A549 (cell line): ENCODE results near the gene WNT9A. TPM values are rescaled to one million over a fixed set of nuclear protein-coding genes. Genes with fewer than 3 reads are reported as not detected.

Experiments
- ATAC-seq, 2 experiments: fragments of 200-7000 bp in 1 of 2; fragments of >200 bp in 1 of 2; cut with Nextera tagmentation in 1 of 2; cut with Tn5 transposase in 1 of 2; 3 replicates each; pipeline versions ENCODE4 v1.8.0 to v1.9.1; 2018 to 2020; ENCODE audit warnings: mild to moderate bottlenecking in 1 of 2, moderate library complexity in 1 of 2
- CTCF ChIA-PET: fragments of 300-600 bp; sonication (Branson Sonifier 250); formaldehyde crosslinking; extraction: SDS; loops from one replicate; lab custom pipeline; 2021; ENCODE audit warnings: antibody characterized with exemption, inconsistent platforms; lab: Yijun Ruan, JAX
- POLR2A ChIA-PET: fragments of 350-600 bp; formaldehyde crosslinking; extraction: SDS; loops from one replicate; lab custom pipeline; 2021; ENCODE audit warnings: antibody characterized with exemption, inconsistent platforms; lab: Yijun Ruan, JAX
- DNase-seq, 2 experiments: peaks; one replicate each; pipeline versions ENCODE4 v3.0.0 to v3.0.0-alpha.2; 2011 to 2016; ENCODE audit warnings: low read depth in 1 of 2, low spot score in 1 of 2
- FAIRE-seq: peaks from 2 replicates; lab custom pipeline; 2011; peaks lifted over from hg19 to GRCh38; lab: Jason Lieb, UNC
- H3K27ac ChIP-seq, 2 experiments: fragments of >200 bp; sonication (Bioruptor Twin); formaldehyde crosslinking; 3 replicates each; pipeline ENCODE4 v1.5.1; 2016 to 2017
- H3K4me1 ChIP-seq: fragments of >200 bp; sonication (Bioruptor Twin); formaldehyde crosslinking; 3 replicates; pipeline ENCODE4 v1.6.1; 2016
- H3K4me2 ChIP-seq: fragments of >200 bp; sonication (Bioruptor Twin); formaldehyde crosslinking; 3 replicates; pipeline ENCODE4 v1.6.1; 2016
- H3K4me3 ChIP-seq: fragments of >200 bp; sonication (Bioruptor Twin); formaldehyde crosslinking; 3 replicates; pipeline ENCODE4 v1.5.1; 2016
- H3K9me3 ChIP-seq: fragments of >200 bp; sonication (Bioruptor Twin); formaldehyde crosslinking; 3 replicates; pipeline ENCODE4 v1.6.1; 2016
- ATOH8 ChIP-seq: fragments of 250-450 bp; sonication (Bioruptor Pico); IDR thresholded peaks from 2 replicates; pipeline ENCODE4 v1.5.0; 2020; ENCODE audit warnings: low read depth, mild to moderate bottlenecking, moderate library complexity
- CBX2 ChIP-seq: fragments of 200-600 bp; sonication (generic); IDR thresholded peaks from 2 replicates; pipeline ENCODE4 v1.6.1; 2016; ENCODE audit warnings: low read depth, mild to moderate bottlenecking, borderline replicate concordance
- CEBPB ChIP-seq, 2 experiments: fragments of >200 bp in 1 of 2; sonication (Bioruptor Twin) in 1 of 2; formaldehyde crosslinking in 1 of 2; IDR thresholded peaks; 2 replicates each; pipeline ENCODE4 v1.6.1; 2012 to 2016
- EHMT2 ChIP-seq: fragments of 200-600 bp; sonication (generic); IDR thresholded peaks from 2 replicates; pipeline ENCODE4 v1.6.1; 2016; ENCODE audit warnings: antibody characterized with exemption, low read depth, mild to moderate bottlenecking, moderate library complexity
- EP300 ChIP-seq, 2 experiments: fragments of >200 bp; sonication (Bioruptor Twin); formaldehyde crosslinking; IDR thresholded peaks; 2 replicates in 1 of 2; 3 replicates in 1 of 2; pipeline ENCODE4 v1.6.1; 2016 to 2017
- FOSB ChIP-seq: fragments of 250-450 bp; sonication (Bioruptor Pico); IDR thresholded peaks from 2 replicates; pipeline ENCODE4 v1.5.0; 2020; ENCODE audit warnings: mild to moderate bottlenecking, moderate library complexity
- HDAC2 ChIP-seq: fragments of 200-600 bp; sonication (generic); IDR thresholded peaks from 2 replicates; pipeline ENCODE4 v1.6.1; 2016
- HES2 ChIP-seq: fragments of >200 bp; sonication (Bioruptor Twin); formaldehyde crosslinking; IDR thresholded peaks from 2 replicates; pipeline ENCODE4 v1.6.1; 2016
- HOXA7 ChIP-seq: fragments of 250-450 bp; sonication (Bioruptor Pico); IDR thresholded peaks from 2 replicates; pipeline ENCODE4 v1.5.0; 2020; ENCODE audit warnings: mild to moderate bottlenecking, moderate library complexity
- JUNB ChIP-seq: fragments of >200 bp; sonication (Bioruptor Twin); formaldehyde crosslinking; IDR thresholded peaks from 2 replicates; pipeline ENCODE4 v1.6.1; 2016
- KDM1A ChIP-seq: fragments of 200-600 bp; sonication (generic); IDR thresholded peaks from 2 replicates; pipeline ENCODE4 v1.6.1; 2016; ENCODE audit warnings: low read depth, mild to moderate bottlenecking
- MAZ ChIP-seq: fragments of 150-350 bp; IDR thresholded peaks from 2 replicates; pipeline ENCODE4 v1.6.1; 2014; ENCODE audit warnings: antibody characterized with exemption, low read depth, low read length, borderline replicate concordance
- NFE2L2 ChIP-seq: fragments of 150-350 bp; conservative IDR thresholded peaks from 2 replicates; pipeline ENCODE4 v1.6.1; 2014; ENCODE audit warnings: low read length
- POLR2AphosphoS2 ChIP-seq: conservative IDR thresholded peaks from 2 replicates; pipeline ENCODE4 v1.6.1; 2012; ENCODE audit warnings: low read length, improper control_type of control experiment, inconsistent platforms
- RCOR1 ChIP-seq: fragments of 150-350 bp; IDR thresholded peaks from 2 replicates; pipeline ENCODE4 v1.6.1; 2014; ENCODE audit warnings: antibody characterized with exemption, low read length, low read depth
- SREBF2 ChIP-seq: fragments of 450-650 bp; IDR thresholded peaks from 2 replicates; pipeline ENCODE4 v1.6.1; 2014; ENCODE audit warnings: mild to moderate bottlenecking, moderate library complexity
- TP53 ChIP-seq: fragments of 250-450 bp; sonication (Bioruptor Pico); IDR thresholded peaks from 2 replicates; pipeline ENCODE4 v1.5.0; 2021; ENCODE audit warnings: mild to moderate bottlenecking, moderate library complexity
- ZSCAN20 ChIP-seq: fragments of 250-450 bp; sonication (Bioruptor Pico); IDR thresholded peaks from 2 replicates; pipeline ENCODE4 v1.8.0; 2022; ENCODE audit warnings: mild to moderate bottlenecking, moderate library complexity
- WGBS: methylation state at CpG from one replicate; pipeline ENCODE4 v1.1.6; 2017; ENCODE audit errors: missing lambda C conversion rate; 5-methylcytosine and 5-hydroxymethylcytosine counted together
- polyA plus RNA-seq, 4 experiments: library from polyadenylated mRNA; depleted of rRNA in 3 of 4; stranded (reverse); fragments of >200 nt; fragmentation: RNase III in 1 of 4; extraction: RNeasy Plus Mini Kit Qiagen cat#74134 plus additional on column Dnase treatment in 1 of 4; gene quantifications; 2 replicates in 3 of 4; 3 replicates in 1 of 4; pipeline ENCODE4 v1.2.3, GENCODE V29; 2011 to 2017
- TF ChIP-seq, protein P1 (sequence below): fragments of 200-600 bp; sonication (generic); IDR thresholded peaks from 2 replicates; pipeline ENCODE4 v1.6.1; 2016; ENCODE audit warnings: antibody characterized with exemption, mild to moderate bottlenecking, moderate library complexity
- TF ChIP-seq, protein P2 (sequence below): fragments of 450-650 bp; IDR thresholded peaks from 2 replicates; pipeline ENCODE4 v1.6.1; 2014; ENCODE audit warnings: antibody characterized with exemption

The WNT9A gene
- polyA plus RNA-seq, 2 of the 4 experiments (the other 2 are of a cell fraction), result 0.75 to 1.2 TPM

DNA sequence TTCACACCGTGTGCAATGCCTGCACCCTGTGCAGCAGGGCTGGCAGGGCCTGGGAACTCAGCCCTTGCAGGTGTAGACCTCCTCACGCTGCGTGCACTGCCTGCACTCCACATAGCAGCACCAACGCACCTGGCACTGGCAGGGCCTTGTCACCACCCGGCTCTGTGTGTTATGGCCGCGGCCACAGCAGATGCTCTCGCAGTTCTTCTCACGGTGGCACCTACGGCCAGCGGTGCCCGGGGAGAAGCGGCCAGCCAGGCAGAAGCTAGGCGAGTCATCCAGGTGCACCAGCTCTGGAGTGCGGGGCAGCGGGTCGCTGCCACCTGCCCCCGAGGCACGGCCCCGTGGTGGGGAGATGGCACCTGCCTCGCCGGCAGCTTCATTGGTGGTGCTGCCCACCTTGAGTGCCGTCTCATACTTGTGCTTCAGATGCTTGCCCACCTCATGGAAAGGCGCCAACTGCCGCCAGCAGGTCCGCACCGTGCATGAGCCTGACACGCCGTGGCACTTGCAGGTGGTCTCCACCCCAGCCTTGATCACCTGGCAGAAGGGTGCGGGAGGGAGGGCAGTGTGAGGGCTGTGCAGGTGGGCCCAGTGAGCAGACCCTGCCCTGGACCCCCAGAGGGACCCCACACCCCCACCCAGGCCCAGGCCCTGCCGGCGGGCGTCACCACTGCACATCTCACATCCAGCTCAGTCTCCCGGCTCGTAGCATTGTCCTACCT, 26.1 kb downstream of the WNT9A start (continued):
- TF ChIP-seq POLR2AphosphoS2 (no peak), EHMT2 (no peak), ZSCAN20 (CRISPR knock-in tag) (no peak), TP53 (CRISPR knock-in tag) (no peak)
- TF ChIP-seq, protein P1, sequence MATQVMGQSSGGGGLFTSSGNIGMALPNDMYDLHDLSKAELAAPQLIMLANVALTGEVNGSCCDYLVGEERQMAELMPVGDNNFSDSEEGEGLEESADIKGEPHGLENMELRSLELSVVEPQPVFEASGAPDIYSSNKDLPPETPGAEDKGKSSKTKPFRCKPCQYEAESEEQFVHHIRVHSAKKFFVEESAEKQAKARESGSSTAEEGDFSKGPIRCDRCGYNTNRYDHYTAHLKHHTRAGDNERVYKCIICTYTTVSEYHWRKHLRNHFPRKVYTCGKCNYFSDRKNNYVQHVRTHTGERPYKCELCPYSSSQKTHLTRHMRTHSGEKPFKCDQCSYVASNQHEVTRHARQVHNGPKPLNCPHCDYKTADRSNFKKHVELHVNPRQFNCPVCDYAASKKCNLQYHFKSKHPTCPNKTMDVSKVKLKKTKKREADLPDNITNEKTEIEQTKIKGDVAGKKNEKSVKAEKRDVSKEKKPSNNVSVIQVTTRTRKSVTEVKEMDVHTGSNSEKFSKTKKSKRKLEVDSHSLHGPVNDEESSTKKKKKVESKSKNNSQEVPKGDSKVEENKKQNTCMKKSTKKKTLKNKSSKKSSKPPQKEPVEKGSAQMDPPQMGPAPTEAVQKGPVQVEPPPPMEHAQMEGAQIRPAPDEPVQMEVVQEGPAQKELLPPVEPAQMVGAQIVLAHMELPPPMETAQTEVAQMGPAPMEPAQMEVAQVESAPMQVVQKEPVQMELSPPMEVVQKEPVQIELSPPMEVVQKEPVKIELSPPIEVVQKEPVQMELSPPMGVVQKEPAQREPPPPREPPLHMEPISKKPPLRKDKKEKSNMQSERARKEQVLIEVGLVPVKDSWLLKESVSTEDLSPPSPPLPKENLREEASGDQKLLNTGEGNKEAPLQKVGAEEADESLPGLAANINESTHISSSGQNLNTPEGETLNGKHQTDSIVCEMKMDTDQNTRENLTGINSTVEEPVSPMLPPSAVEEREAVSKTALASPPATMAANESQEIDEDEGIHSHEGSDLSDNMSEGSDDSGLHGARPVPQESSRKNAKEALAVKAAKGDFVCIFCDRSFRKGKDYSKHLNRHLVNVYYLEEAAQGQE, result no peak
- TF ChIP-seq, protein P2, sequence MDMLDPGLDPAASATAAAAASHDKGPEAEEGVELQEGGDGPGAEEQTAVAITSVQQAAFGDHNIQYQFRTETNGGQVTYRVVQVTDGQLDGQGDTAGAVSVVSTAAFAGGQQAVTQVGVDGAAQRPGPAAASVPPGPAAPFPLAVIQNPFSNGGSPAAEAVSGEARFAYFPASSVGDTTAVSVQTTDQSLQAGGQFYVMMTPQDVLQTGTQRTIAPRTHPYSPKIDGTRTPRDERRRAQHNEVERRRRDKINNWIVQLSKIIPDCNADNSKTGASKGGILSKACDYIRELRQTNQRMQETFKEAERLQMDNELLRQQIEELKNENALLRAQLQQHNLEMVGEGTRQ, result no peak

- Histone ChIP-seq H3K4me2 (no peak overlapping the region), H3K9me3 (no peaks in the 10 kb centered on the region), H3K4me3 (no peak overlapping the region), H3K4me1 (no peaks in the 10 kb centered on the region), H3K27ac (no peak overlapping the region)
- 34% methylated on average over 3 of the region's 8 CpGs for WGBS
- TF ChIP-seq EP300 (IDR thresholded peaks at IDR 0.05) (no peak), JUNB (no peak), SREBF2 (no peak), ATOH8 (CRISPR knock-in tag) (no peak), RCOR1 (no peak), NFE2L2 (no peak), FOSB (CRISPR knock-in tag) (no peak), CEBPB (IDR thresholded peaks at IDR 0.05) (no peak), HDAC2 (no peak), MAZ (no peak), HES2 (no peak), CBX2 (no peak), HOXA7 (CRISPR knock-in tag) (no peak), KDM1A (no peak)
- TF ChIP-seq, protein P1, result no peak
- POLR2A ChIA-PET, result no interaction called here
- no peak for FAIRE-seq
- CTCF ChIA-PET, result no interaction called here
- DNase-seq, result no peak
- ATAC-seq, result no peak
Measured at GRCh38 chr1:227920896-227921295, 26.8 kb downstream of the WNT9A start.
